ENCODE results near the gene CCDC149. TPM values are rescaled to one million over a fixed set of nuclear protein-coding genes. Genes with fewer than 3 reads are reported as not detected.

CCDC149 gene
- total RNA-seq, 2 donors from 2014 or later: 4.9 to 5.5 TPM

DNA sequence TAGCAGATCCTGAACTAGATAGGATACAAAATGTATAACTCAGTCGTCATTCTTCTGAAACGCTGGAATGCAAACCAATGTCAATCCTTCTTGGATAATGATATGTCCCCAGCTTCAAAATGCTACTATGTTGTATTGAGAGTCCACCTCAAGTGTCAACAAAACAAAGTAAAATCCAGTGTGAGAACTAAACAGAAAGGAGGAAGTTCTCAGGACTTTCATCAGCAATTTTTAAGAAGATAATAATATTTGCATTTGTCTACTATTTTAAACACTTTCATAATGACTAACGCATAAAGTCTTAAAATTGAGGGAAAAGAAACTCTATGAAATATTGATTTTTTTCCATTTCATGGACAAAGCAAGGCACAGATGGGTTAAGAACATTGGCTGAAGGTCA lies 81.2 kb downstream of the CCDC149 start:
- H3K27ac Mint-ChIP-seq: no peak overlapping the region
- H3K4me3 ChIP-seq (ENCODE audit: low read length): no peak overlapping the region
- no peak for TF ChIP-seq CTCF (conservative IDR thresholded peaks at IDR 0.05)
- H3K27ac ChIP-seq (ENCODE audit: low read depth, low read length): no peak overlapping the region
- no peaks in the 10 kb centered on the region for H3K4me1 Mint-ChIP-seq
- H3K4me3 Mint-ChIP-seq: no peak overlapping the region
- no peaks in the 10 kb centered on the region for H3K4me1 ChIP-seq (ENCODE audit: control insufficient read depth, insufficient read depth, low read length)
- no peak for DNase-seq
- H3K36me3 Mint-ChIP-seq (ENCODE audit: low read depth): peaks cover 3% of the 10 kb centered on the region
- H3K9me3 Mint-ChIP-seq: no peaks in the 10 kb centered on the region
- no peaks in the 10 kb centered on the region for H3K27me3 ChIP-seq (ENCODE audit: control insufficient read depth, insufficient read depth, low read length, poor library complexity, severe bottlenecking)
- WGBS, 2 experiments (ENCODE audit: insufficient coverage in 1 of 2, insufficient read length in 1 of 2): 94 to 97% methylated on average over 2 to 3 of the region's 3 CpGs
- H3K9me3 ChIP-seq (ENCODE audit: control insufficient read depth, low read length): no peaks in the 10 kb centered on the region
- peaks cover under 1% of the 10 kb centered on the region for H3K27me3 Mint-ChIP-seq (ENCODE audit: insufficient read depth)
- no peaks in the 10 kb centered on the region for H3K36me3 ChIP-seq (ENCODE audit: control insufficient read depth, insufficient read depth, low read length)
- H3K9ac ChIP-seq (ENCODE audit: extremely low read depth, low read length, poor library complexity, severe bottlenecking): no peak overlapping the region

GRCh38 chr4:24824720-24825119 lies 88.1 kb downstream of the CCDC149 start:
- no peak overlapping the region for H3K4me3 ChIP-seq (ENCODE audit: low read length)
- Mint-ChIP-seq H3K27me3 (ENCODE audit: insufficient read depth) (peaks cover 9% of the 10 kb centered on the region), H3K36me3 (ENCODE audit: low read depth) (no peaks in the 10 kb centered on the region), H3K4me3 (no peak overlapping the region), H3K27ac (no peak overlapping the region), H3K9me3 (no peaks in the 10 kb centered on the region), H3K4me1 (peaks cover 3% of the 10 kb centered on the region)
- H3K4me1 ChIP-seq (ENCODE audit: control insufficient read depth, insufficient read depth, low read length): no peaks in the 10 kb centered on the region
- H3K9me3 ChIP-seq (ENCODE audit: control insufficient read depth, low read length): no peaks in the 10 kb centered on the region
- no peaks in the 10 kb centered on the region for H3K36me3 ChIP-seq (ENCODE audit: control insufficient read depth, insufficient read depth, low read length)
- no peak overlapping the region for H3K27ac ChIP-seq (ENCODE audit: low read depth, low read length)
- no peak for TF ChIP-seq CTCF (conservative IDR thresholded peaks at IDR 0.05)
- WGBS, 2 experiments (ENCODE audit: insufficient coverage in 1 of 2, insufficient read length in 1 of 2): 93 to 96% methylated on average over 7 of the region's 7 CpGs
- DNase-seq: no peak
- H3K9ac ChIP-seq (ENCODE audit: extremely low read depth, low read length, poor library complexity, severe bottlenecking): no peak overlapping the region
- no peaks in the 10 kb centered on the region for H3K27me3 ChIP-seq (ENCODE audit: control insufficient read depth, insufficient read depth, low read length, poor library complexity, severe bottlenecking)

DNA sequence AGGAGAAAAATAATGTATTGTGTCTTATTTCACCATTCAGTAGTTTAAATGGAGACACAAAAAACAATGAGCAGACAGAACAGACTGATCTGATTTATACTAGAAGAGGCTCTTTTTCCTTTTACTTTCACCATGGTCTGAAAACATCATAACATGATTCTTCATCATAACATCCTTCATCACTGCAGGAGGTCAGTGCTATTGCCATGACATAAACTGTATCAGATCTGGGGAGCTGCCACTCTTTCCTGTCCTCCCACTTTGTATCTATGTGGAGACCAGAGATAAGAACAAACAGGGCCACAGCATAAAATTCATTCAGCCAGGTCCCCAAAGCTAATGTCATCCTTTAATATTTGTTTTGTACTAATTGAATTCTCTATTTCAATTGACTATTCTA lies 92.3 kb downstream of the CCDC149 start:
- no peak overlapping the region for H3K4me3 ChIP-seq (ENCODE audit: low read length)
- no peaks in the 10 kb centered on the region for H3K9me3 ChIP-seq (ENCODE audit: control insufficient read depth, low read length)
- Mint-ChIP-seq H3K4me1 (peaks cover 7% of the 10 kb centered on the region), H3K27me3 (ENCODE audit: insufficient read depth) (peaks cover 2% of the 10 kb centered on the region), H3K9me3 (no peaks in the 10 kb centered on the region), H3K4me3 (no peak overlapping the region), H3K27ac (no peak overlapping the region), H3K36me3 (ENCODE audit: low read depth) (peaks cover 3% of the 10 kb centered on the region)
- no peaks in the 10 kb centered on the region for H3K36me3 ChIP-seq (ENCODE audit: control insufficient read depth, insufficient read depth, low read length)
- no peaks in the 10 kb centered on the region for H3K27me3 ChIP-seq (ENCODE audit: control insufficient read depth, insufficient read depth, low read length, poor library complexity, severe bottlenecking)
- no peak overlapping the region for H3K9ac ChIP-seq (ENCODE audit: extremely low read depth, low read length, poor library complexity, severe bottlenecking)
- no peak overlapping the region for H3K27ac ChIP-seq (ENCODE audit: low read depth, low read length)
- H3K4me1 ChIP-seq (ENCODE audit: control insufficient read depth, insufficient read depth, low read length): peaks cover 3% of the 10 kb centered on the region
- no peak for TF ChIP-seq CTCF (conservative IDR thresholded peaks at IDR 0.05)
- no peak for DNase-seq
